H7 (cell line): ENCODE data around the gene YWHAG. TPM values are rescaled to one million over a fixed set of nuclear protein-coding genes. Genes with fewer than 3 reads are reported as not detected.
A peak's percentile ranks its signal among the peaks of the same experiment; 100 is the strongest.
"Not testable (repeated sequence)": the region's sequence is repeated elsewhere in the genome, so short reads cannot be mapped to it uniquely, and the experiment has no call there.

Source experiments
- DNase-seq: peaks from one replicate; pipeline ENCODE4 v3.0.0; 2012
- H3K27me3 ChIP-seq: 2 replicates; pipeline ENCODE4 v1.6.0; 2011; ENCODE audit warnings: mild to moderate bottlenecking, low read length; ENCODE audit not compliant: control insufficient read depth, insufficient read depth
- H3K36me3 ChIP-seq: replicated peaks from 2 replicates; pipeline ENCODE4 v1.5.1; 2011; ENCODE audit warnings: low read length; ENCODE audit not compliant: control insufficient read depth, insufficient read depth
- H3K4me3 ChIP-seq: 2 replicates; pipeline ENCODE4 v1.5.1; 2011; ENCODE audit warnings: low read depth, mild to moderate bottlenecking, control low read depth, low read length, moderate library complexity; ENCODE audit not compliant: insufficient read depth
- total RNA-seq: library from RNA; depleted of rRNA; stranded (reverse); fragments of >200 nt; shearing (Covaris generic); gene quantifications from 2 replicates; pipeline ENCODE4 v1.2.3, GENCODE V29; 2014

Gene YWHAG
- total RNA-seq, 1 experiment from 2014 or later: 83.2 TPM

DNA sequence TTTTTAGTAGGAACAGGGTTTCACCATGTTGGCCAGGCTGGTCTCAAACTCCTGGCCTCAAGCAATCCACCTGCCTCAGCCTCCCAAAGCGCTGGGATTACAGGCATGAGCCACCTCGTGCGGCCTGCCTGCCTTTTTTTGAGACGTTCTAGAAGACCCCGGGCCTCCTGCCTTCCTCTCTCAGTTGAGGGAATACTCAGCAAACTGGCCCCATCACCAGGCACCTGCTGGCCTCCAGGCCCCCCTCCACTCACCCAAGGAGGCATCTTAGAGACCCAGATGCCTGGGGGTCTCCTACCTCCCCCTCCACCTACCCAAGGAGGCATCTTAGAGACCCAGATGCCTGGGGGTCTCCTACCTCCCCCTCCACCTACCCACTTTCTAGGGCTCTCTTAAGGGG is 65.9 kb downstream of the YWHAG start:
- not testable (repeated sequence) for H3K4me3 ChIP-seq, H3K27me3 ChIP-seq, DNase-seq, H3K36me3 ChIP-seq

DNA sequence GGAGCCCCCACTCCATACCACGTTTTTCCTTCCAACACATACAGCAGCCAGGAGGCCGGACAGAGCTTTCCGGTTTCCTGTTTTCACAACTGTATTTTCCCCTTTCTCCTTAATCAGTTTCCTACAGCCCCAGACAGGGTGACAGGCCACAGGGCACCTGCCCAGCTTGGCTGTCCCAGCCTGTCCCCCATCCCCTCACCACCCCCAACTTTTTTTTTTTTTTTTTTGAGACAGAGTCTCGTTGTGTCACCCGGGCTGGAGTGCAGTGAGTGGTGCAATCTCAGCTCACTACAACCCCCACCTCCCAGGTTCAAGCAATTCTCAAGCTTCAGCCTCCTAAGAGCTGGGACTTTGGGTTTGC is 66.6 kb downstream of the YWHAG start:
- no peaks in the 10 kb centered on the region for H3K27me3 ChIP-seq
- no peaks in the 10 kb centered on the region for H3K36me3 ChIP-seq
- no peak overlapping the region for H3K4me3 ChIP-seq
- DNase-seq: no peak

DNA sequence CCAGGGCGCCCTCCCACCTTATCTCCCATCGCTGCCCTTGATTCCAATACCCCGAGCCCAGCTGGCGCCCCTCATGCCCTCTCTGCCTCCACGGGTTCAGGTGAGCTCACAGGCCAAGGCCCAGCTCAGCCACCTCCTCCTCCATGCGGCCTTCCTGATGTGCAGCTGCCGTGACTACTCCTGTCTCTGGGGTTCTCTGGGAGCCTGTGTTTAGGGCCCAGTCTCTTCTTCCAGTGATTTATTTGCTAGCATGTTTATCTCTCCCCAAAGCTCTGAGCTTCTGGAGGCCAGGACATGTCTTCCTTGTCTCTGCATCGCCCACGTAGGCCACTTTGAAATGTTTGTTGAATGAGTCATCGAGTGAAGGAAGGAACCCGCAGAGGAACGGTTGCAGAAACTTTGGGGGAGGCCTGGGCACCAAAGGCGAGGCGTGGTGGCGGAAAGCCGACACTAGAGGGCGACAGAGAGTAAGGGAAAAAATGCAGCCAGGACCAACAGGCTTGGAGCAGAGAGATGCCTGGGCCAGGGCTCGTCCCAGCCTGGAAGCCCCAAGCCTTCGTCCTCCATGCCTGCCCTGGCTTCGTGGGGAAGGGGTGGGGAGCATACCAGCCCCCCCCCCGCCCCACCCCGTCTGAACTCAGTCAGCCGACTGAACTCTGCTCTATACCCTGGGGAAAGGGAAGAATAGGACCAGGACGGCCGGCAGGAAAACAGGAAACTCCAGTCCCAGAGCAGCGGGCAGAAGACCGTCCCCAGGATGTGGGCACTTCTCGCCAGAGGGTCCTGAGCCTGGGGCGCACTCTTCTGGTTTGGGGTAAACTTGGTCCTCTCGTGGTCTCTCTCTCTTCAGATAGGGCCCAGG is 67.2 kb downstream of the YWHAG start:
- Histone ChIP-seq H3K4me3 (no peak overlapping the region), H3K27me3 (no peaks in the 10 kb centered on the region), H3K36me3 (no peaks in the 10 kb centered on the region)
- DNase-seq: peak; percentile 95

DNA sequence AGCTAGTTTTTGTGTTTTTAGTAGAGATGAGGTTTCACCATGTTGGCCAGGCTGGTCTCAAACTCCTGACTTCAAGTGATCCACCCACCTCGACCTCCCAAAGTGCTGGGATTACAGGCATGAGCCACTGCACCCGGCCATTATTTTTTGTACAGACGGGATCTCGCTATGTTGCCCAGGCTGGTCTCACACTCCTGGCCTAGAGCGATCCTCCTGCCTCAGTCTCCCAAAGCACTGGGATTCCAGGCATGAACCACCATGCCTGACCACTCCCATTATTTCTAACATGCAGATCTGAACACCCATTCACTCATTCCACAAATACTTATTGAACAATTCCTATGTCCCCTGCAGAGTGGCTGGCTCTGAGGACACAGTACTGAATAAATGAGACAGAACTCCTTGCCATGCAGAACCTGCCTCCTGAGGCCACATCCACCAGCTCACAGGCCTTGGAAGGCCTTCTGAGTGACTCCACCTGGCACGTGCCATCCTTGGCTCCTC is 67.9 kb downstream of the YWHAG start:
- not testable (repeated sequence) for DNase-seq

DNA sequence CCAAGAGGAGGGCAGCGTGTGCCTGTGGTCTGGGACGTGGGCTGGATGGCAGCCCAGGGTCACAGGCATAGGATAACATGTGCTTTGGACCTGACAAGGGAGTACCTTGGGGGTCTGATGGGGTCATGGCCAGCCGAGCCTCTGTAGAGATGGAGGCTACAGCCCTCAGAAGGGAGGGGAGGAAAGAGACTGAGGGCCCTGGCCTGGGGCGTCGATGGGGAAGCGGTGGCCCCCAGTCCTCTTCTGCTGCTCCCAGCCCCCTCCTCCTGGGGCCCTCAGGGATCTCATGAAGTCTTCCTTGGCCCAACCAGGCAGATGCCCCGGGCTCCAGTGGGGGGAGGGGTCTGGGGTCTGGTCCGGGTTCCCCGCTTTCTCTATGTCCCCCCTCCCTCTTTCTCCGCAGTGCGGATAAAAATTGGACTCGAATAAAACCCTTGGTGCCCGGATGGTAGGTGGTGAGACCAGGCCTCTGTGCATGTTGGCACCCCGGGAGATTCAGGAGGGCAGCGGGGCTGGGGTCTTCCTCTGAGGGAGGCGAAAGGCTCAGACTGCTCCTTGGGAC is 71.9 kb downstream of the YWHAG start:
- DNase-seq: no peak
- Histone ChIP-seq H3K27me3 (peaks cover 14% of the 10 kb centered on the region), H3K4me3 (no peak overlapping the region), H3K36me3 (peaks cover 2% of the 10 kb centered on the region)

More for the DNA sequence above, 67.9 kb downstream of the YWHAG start:
- H3K36me3 ChIP-seq, H3K4me3 ChIP-seq, H3K27me3 ChIP-seq: not testable (repeated sequence)

DNA sequence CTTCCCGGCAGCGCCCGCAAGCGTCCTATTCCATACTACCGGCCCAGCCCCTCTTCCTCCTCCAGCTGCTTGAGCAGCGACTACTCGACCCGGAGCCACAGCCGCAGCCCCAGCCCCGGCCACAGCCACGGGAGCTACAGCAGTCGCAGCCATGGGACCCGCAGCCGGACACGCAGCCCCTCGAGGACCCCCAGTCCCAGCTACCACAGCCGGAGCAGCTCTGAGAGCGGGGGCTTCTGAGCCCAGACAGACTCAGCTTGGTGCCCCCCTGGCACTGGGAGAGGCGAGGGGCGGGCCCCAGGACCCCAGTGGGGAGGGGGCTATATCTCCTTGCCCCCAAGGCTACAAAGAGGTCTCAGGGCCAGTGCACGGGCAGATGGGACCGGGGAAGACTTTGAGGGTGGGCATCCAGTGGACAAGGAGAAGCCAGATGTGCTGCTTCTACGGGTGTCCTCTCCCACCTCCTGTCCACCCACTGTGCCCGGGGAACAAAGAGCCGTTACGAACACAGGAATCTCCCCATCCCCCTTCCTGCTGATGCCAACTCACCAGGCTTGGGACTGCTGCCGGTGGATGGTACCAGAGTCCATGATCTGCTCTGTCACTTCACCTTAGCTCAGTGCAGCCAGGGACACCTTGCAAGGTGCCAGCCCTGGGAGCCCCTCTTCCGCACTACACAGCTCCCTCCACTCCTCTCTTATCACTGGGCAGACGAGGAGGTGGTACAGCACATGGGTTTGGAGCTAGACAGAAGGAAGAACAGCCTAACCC is 73.0 kb downstream of the YWHAG start:
- Histone ChIP-seq H3K4me3 (no peak overlapping the region), H3K36me3 (peaks cover 2% of the 10 kb centered on the region), H3K27me3 (peaks cover 22% of the 10 kb centered on the region)
- no peak for DNase-seq

DNA sequence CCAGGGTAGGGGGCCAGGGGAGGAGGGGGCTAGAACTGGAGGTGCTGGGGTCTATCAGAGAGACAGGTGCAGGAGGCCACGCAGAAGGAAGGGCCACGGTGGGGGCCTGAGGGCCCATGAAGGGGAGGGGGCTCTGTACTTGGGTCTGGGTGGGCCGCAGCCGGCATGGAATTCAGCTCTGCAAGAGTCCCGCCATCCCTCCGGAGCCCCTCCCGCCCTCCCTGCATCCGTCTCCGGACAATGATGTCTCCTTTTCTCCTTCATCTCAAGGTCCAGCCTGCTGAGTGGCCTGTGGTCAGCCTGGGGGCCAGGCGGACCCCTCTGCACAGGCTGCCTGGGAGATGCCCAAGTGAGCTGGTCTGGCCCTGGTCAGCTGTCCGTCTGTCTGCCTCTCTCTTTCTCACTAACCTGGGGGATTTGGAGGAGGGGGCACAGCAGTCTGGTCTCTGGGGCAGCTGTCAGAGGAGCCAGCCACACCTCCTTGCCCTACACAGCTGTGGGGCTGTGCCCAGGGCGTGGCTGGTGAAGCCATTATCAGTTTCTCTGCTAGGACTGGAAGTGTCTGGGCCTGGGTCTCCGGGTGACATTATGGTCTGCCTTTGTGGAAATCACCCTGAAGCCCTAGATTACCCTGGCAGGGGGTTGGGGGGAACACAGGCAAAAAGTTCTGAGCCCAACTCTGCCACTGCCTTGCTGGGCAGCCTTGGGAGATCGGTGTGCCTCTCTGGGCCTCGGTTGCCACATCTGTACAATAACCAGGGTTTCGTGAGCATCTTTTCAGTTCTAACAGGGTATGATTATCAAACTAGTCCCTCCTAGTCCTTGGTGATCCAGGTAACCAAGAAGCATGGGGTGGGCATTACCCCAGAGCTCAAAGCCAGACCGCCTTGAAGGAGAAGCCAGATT is 75.3 kb downstream of the YWHAG start:
- Histone ChIP-seq H3K27me3 (peaks cover 41% of the 10 kb centered on the region), H3K4me3 (peak overlapping the region; percentile 55), H3K36me3 (peaks cover 2% of the 10 kb centered on the region)
- DNase-seq: peak; percentile 77

DNA sequence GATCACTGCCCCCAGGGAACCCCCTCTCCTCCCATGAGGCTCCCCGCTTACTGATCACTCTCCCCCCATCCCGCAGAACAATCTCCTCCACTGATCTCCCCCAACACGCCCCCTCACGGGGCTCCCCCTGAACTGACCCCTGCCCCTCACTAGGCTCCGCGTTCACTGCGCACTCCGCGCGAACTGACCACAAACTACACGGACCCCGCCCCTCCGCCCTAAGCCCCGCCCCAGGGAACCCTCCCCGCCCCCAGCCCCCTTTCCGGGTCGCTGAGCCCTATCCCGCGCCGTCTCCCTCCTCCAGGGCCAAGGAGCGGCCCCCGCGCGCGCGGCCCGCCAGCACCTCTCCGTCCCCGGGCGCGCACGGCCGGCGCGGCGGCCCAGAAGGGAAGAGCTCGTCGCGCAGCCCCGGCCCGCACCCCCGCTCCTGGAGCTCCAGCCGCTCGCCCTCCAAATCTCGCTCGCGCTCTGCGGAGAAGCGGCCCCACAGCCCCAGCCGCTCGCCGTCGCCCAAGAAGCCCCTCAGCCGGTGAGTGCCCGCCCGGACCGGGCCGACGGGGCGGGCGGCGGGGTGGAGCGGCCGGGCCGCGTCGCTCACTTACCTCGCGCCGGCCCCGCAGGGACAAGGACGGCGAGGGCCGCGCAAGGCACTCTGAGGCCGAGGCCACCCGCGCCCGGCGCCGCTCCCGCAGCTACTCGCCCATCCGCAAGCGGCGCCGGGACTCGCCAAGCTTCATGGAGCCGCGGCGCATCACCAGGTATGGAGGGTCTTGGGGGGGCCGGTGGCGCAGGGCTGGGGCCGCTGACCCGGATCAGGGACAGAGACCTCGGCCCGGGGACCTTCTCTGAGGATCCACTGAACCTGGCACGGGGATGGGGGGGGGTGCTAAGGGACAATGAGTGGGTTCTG is 76.2 kb downstream of the YWHAG start:
- peak; percentile 95 for DNase-seq

DNA sequence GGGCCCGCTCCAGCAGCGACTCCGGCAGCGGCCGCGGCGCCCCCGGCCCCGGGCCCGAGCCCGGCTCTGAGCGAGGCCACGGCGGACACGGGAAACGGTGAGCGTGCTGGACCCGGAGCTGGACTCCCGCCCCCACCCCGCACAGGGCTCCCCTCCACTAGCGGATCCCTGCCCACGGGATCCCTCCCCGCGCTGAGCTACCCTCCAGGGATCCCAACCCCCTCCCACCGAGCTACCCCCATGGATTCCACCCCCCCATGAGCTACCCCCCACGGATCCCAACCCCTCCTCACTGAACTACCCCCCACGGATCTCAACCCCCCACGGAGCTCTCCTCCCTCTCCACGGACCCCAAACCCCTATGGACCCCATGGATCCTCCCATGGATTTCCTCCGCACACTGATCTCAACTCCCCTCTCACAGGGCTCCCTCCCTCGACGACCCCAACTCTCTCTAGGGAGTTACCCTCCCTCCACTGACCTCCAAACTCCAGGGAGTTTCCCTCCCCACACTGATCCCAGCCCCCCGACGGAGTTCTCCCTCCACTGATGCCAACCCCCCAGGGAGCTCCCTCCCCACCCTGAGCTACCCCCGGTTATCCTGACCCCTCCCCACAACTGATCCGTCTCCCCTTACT is 77.0 kb downstream of the YWHAG start:
- H3K27me3 ChIP-seq: peaks cover 41% of the 10 kb centered on the region
- peaks cover 2% of the 10 kb centered on the region for H3K36me3 ChIP-seq
- DNase-seq: peak; percentile 83
- H3K4me3 ChIP-seq: peak overlapping the region; percentile 55

More for the DNA sequence above, 76.2 kb downstream of the YWHAG start:
- Histone ChIP-seq H3K36me3 (peaks cover 2% of the 10 kb centered on the region), H3K27me3 (peaks cover 41% of the 10 kb centered on the region), H3K4me3 (peak overlapping the region; percentile 55)

DNA sequence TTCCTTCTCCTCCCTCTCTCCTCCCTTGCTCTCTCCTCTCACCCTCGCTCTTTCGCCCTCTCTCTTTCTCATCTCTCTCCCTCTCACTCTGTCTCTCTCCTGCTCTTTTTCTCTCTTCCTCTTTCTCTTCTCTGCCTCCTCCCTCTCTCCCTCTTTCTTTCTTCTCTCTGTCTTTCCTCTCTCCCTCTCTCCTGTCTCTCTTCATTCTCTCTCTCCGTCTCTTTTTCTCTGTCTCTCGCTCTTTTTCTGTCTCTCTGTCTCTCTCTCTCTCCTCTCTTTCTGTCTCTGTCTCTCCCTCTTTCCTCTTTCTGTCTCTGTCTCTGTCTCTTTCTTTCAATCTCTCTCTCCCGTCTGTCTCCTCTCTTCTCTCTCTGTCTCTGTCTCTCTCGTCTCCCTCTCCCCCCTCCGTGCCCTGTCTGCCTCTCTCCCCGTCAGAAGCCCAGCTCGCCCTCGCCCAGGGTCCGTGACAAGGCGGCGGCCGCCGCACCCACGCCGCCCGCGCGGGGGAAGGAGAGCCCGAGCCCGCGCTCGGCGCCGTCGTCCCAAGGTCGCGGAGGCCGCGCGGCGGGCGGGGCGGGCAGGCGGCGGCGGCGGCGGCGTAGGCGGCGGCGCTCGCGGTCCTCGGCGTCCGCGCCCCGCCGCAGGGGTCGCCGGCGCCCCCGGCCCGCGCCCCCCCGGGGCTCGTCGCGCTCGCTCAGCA is 77.6 kb downstream of the YWHAG start:
- Histone ChIP-seq H3K4me3 (peak overlapping the region; percentile 55), H3K27me3 (peaks cover 41% of the 10 kb centered on the region), H3K36me3 (peaks cover 2% of the 10 kb centered on the region)
- DNase-seq: peak; percentile 61

DNA sequence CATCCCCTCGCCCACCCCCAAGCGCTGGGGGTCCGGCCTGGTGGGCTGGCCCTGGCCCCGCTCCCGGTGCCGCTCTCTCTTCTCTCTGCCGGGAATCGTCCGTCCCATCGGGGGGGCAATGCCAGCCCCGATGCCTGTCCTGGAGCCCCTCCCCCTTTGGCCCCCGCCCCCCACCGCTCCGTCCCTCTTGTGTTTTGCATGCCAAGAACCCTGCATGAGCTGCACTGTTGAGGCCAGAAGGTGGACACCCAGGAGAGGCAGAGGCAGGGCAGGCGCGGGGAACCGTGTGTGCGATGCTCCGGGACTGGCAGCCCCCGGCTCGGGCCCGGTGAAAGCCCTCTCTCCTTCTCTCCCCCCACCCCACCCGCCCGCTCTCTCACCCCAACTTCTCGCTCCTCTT is 78.4 kb downstream of the YWHAG start:
- Histone ChIP-seq H3K4me3 (peak overlapping the region; percentile 42; the same call in 1 of the 2 replicates), H3K36me3 (no peaks in the 10 kb centered on the region), H3K27me3 (peaks cover 41% of the 10 kb centered on the region)
- peak; percentile 83 for DNase-seq

DNA sequence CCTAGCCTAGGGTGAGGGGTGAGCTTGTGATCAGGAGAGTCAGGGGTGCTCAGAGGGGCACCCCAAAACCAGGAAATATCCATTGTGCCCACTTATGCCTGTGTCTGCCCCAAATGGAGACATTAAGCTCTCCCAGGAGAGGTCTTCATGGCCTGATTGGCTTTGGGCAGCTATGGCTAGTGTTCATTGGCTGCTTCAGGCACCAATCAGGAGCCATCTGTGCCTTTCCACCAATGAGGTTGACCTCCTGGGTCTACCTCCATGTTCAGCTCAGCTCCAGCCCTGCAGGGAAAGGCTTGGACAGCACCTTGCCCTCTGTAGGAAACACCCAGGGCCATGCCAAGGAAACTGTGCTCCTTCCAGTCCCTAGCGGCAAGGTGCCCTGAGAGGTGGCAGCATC is 80.3 kb downstream of the YWHAG start:
- Histone ChIP-seq H3K36me3 (no peaks in the 10 kb centered on the region), H3K4me3 (no peak overlapping the region), H3K27me3 (peaks cover 36% of the 10 kb centered on the region)
- DNase-seq: peak; percentile 59
